CD4-positive, alpha-beta T cell treated with Interleukin-15 for 4 hours (primary cell): ENCODE data around the gene SLC6A13.
"Not testable (repeated sequence)": the region's sequence is repeated elsewhere in the genome, so short reads cannot be mapped to it uniquely, and the experiment has no call there.

Experiments used
- DNase-seq: peaks from one replicate; pipeline ENCODE4 v3.0.0-alpha.2; 2020; ENCODE audit warnings: low spot score

Gene SLC6A13

DNA sequence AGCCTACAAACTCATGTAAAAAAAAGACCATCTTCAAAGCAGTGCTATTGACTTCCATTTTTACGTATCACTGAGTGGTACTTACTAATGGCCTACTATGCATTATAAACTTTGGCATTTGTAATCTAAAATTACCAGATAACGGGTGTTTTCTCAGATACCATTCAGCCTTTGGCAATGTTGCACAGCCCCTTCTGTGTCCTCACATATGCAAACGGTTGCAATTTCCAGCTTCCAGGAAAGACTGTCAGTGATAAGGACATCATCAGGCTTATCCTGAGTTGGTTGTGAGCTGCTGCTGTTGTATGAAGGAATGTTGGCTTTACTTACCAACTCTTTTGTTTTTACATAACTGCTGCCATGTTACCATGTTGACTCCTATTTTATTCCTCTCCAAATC is 1.6 kb upstream of the SLC6A13 start:
- DNase-seq: no peak

DNA sequence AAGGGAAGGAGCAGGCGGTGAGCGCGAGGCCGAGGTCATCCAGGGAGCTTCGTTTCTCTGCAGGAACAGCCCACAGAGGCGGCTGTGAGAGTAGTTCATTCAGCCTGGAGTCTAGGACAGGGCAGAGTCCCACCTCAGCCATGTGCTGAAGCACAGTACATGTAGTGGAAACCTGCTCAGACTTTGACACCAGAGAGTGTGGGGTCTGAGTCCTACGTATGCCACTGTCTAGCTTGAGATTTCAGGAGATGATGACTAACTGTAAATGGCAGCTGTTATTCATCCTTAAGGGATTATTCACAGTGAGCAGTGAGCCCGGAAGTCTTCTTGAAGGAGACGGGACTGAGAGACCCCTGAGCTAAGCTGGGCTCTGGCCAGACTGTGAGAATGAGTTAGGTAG is 938 bp upstream of the SLC6A13 start:
- no peak for DNase-seq

DNA sequence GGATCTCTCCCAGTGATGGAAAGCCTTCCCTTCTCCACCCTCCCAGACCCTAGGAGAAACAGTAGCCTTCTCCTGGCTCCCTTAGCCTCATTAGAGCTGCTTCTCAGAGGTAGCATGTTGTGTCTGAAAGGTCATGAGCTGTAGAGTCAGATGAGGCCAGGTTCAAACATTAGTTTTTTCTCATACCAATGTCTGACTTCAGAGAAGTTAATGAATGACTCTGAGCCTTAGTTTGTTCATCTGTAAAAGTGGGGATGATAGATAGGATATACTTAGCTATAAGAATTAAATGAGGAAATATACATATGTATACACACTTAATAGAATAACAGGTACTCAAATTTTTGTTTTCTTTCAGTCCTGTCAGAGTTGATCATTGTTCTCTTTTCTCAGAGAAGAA is 523 bp downstream of the SLC6A13 start:
- no peak for DNase-seq

DNA sequence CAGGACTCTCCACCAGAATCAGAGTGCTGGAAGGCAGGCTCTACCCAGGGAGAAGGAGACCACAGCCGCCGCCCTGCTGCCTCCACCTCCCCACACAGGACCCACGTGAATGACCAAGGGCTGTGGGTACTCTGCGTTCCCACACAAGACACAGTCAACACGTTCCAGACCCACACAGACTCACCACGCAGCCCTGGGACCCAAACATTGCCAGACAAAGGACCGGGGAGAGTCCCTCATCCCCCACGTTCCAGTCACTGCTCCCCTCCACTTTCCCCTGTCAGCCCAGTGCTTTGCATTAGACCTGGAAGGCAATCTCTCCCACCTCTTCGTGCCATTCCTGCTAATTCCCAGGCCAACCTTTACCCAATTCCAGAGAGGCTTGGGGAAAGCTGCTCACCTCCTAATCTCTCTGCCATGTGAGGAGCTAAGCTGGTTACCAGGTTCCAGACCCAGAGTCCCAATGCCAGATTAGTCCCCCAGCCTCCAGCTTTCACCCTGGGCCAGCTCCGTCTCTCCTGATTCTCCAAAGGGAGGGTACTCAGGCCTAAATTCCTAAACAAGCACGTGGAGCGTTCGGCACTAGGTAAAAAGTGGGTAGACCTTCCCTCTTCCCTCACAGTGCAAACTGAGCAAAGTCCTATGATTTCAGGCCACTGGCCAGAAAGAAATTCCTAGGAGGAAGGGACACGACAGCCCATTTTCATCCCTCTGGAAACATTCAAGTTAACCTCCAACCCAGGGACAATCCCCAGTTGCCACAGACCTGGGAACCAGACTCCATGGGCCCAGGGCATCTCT is 4.9 kb downstream of the SLC6A13 start:
- DNase-seq: no peak

DNA sequence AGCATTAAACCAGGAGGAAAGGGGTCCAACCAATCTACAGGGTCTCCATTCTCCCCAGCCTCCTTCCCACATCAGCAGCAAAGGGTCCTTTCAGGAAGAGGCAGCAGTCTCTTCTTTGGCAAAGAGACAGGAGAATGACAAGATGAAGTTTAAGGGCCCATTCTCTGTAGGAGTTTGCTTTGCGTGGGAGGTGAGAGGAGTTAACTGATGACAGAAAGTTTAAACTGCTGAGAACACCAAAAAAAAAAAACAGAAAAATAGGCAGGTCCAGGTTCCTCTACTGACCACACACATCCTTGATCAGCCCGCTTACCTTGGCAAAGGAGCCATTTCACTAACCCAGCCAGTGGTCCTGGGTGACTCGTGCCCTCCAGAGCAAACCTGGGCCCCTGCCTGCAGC is 5.7 kb downstream of the SLC6A13 start:
- no peak for DNase-seq

DNA sequence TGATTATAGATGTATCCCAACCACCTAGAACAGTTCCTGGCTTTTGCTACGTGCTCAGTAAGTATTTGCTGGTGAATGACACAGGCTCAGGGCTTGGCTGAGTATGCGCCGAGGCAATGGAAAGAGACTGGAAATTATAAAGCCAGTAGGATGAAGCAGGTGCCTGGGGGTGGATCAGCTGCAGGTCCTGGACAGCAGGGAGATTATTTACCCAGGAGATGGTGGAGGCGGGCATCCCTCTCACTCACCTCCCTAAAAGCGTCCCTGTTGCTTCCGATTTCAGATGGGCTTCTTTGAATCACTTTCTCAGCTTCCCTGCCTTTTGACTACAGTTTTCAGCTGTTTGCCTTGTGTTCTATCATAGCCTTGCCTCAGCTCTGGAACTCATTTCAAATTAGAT is 6.4 kb downstream of the SLC6A13 start:
- DNase-seq: no peak

DNA sequence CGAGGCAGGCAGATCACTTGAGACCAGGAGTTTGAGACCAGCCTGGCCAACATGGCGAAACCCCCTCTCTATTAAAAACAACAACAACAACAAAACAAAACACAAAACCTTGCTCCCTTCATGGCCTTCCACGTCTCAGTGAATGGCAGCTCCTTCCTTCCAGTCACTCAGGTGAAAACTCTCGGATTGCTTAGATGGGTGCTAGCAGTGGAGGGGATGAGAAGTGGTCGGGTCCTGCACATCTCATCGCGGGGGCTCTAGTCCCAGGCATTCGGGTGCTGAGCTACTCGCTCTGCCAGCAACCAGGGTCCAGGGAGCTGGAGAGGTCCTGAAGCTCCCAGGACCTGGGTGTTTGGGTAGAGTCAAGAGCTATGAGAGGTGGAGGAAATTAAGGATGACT is 7.7 kb downstream of the SLC6A13 start:
- no peak for DNase-seq

DNA sequence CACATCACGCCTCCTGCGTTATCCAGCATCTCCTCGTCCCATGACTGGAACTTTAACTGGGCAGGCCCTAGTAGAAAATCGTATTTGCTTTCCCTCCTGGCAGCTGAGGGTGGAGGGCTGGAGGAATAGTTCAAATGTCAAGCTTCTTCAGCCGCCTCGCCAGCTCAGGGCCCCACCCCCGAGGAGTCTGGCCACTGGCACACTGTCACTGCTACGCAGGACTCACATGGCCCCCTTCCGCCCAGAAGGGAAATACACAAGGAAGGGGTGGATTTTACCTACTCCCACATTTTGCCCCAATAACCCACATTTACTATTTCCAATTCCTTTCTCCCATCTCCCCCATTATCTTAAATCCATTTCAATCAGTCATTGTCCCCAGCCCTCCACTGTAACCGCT is 8.6 kb downstream of the SLC6A13 start:
- DNase-seq: no peak

DNA sequence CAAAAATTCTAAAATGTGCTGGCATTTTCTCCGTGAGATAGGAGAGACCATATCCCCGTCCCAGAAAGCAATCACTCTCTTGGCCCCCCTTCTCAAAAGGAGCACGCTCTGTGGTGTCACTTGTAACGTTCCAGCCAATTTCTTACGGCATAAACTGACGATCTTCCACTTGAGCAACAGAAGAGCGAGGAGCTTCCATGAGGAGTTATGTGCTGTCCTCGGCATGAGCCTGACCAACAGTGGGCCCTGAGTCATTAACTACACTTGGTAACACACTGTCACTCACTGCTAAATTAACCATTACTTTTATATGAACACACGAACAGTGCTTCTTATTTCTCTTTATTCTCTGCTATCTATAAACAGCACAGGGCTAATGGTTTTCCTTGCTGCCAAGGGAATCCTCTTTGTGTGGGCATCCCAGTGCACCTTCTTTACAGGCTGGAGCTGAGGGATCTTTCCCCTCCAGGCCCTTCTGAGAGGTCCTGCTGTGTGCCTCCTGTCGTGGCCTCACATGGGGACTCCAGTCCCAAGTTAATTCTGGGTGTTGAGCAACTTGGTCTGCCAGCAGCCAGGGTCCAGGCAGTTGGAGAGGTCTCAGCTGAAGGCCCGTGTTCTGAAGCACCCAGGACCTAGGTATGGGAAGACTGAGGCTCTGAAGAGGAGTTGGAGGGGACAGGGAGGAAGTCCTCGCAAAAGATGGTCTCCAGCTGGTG is 9.4 kb downstream of the SLC6A13 start:
- DNase-seq: no peak

DNA sequence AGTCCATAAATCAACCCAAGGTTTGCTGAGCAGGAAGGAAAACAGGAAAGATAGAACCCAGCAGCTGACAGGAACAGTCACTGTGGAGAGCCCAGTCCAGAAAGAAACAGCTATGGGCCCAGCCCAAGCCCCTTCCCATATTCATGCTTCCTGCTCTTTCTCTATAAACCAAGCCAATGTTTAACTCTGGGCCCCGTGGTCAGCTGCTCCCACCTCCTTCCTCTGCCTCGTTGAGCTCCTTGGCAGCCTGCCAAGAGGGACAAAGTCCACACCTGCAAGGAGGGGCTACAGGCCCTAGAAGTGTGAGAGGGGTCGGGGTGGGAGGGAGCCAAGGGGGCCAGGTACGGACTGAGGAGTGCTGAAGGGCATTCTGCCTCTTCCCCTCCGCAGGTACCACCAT is 10.0 kb downstream of the SLC6A13 start:
- DNase-seq: no peak

DNA sequence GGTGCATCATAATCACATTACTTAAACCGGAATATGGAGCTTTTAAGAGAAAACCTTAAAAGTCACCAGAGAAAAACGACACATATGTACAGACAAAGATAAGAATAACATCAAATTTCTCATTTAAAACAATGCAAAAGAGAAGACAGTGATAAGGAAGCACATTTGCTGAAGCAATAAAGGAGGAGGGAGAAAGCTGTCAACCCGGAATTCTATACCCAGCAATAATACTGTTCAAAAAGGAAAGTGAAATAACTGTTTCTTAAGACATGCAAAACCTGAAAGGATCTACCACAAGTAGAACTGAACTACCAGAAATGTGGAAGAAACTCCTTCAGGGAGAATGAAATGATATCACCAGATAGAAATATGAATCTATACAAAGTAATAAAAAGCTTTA is 15.4 kb downstream of the SLC6A13 start:
- DNase-seq: no peak

DNA sequence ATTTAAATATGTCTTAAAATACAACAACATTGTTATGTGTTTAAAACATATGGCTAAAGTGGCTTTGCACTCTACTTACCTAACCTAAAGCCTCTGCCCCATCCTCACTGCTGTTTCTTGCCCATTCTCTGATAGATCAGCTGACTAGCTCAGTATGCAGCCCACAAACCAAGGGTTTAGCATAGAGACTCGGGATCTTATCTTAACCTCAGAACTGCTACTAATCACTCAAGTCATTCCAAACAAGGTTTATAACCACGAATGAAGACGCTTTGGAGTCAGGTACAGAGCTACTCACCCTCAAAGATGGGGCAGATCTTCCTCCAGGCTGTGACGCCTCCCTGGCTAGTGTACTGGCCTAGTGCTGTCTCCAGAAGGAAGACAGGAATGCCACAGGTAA is 19.3 kb downstream of the SLC6A13 start:
- no peak for DNase-seq

DNA sequence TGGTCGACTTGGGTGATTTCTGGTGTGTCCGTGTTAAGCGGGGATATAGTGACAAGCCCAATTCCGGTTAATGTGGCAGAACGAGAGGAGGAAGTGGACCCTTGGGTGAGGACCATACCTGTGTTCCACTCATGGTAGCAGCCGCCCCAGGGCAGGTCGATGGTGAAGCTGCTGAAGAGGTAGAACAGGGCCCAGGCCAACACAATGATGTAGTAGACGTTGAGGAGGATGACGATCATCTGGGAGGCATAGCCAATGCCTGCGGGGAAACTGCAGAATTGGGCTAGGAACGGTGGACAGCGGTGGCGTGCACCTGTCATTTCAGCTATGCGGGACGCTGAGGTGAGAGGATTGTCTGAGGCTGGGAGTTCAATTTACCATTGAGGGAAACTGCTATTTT is 20.1 kb downstream of the SLC6A13 start:
- no peak for DNase-seq

DNA sequence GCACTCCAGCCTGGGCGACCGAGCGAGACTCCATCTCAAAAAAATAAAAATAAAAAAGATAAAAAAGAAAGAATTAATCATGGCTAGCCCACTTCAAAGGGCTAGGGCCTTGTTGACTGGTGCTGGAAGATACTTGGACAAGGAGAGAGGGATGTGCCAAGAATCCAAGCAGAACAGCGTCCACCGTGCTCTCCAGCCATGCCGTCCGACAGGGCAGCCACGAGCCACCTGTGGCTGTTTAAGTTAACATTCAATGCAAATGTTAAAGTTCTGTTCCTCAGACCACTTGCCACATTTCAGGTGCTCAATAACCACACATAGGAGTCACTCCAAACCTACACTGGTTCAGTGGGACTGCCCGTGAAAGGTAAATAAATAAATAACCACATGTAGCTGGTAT is 21.4 kb downstream of the SLC6A13 start:
- DNase-seq: no peak

DNA sequence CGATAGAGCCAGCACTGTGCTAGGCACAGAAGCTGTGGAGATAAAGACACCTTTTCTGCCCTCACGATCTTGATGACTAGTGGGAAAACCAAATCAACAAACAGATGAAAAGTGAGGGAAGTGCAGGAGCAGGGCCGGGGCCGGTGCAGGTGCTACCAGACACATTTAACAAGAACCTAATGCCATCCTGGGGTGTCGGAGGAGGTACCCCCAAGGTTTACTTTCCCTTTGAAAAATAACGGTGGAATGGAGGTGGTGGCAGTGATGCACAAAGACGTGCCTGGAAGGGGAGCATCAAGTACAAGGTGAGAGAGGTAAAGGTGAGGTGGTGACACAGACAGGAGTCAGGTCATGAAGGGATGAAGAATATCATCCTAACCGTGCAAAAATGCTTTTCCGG is 22.1 kb downstream of the SLC6A13 start:
- DNase-seq: no peak

DNA sequence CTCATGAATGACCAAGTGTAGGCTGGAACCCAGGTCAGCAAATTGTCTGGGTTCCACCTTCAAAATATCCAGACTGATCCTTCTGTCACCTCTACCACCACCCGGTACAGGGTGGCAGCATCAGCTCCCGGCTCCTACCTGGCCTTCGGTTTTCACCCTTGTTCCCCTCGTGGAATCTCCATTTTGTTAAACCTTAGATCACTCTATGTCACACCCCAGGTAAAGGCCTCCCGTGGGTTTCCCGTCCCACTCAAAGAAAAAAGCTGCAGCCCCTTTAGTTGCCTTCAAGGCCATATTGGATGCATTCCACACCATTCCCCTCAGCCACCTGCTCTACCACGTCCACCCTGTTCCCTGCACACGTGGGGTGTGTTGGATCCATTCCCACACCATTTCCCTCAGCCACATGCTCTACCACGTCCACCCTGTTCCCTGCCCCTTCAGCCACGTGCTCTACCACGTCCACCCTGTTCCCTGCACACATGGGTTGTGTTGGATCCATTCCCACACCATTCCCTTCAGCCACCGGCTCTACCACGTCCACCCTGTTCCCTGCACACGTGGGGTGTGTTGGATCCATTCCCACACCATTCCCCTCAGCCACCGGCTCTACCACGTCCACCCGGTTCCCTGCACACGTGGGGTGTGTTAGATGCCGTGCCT is 23.8 kb downstream of the SLC6A13 start:
- no peak for DNase-seq

DNA sequence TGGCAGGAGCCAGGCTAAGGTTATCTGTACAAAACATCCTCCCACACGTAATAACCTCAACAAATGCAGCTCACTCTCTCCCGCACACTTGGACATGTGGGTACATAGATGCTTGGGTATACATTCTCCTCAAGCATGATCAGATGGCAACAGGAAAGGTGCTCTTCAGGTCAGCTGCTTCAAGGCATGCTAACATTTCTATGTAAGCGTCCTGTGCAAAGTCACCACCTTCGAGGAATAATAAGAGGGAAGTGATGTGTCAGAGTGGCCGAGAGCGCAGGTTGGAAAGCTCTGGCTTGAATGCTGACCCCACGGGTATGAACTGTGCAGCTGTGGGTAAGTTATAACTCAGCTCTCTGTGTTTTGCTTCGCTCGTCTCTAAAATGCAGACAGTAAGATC is 24.5 kb downstream of the SLC6A13 start:
- no peak for DNase-seq

DNA sequence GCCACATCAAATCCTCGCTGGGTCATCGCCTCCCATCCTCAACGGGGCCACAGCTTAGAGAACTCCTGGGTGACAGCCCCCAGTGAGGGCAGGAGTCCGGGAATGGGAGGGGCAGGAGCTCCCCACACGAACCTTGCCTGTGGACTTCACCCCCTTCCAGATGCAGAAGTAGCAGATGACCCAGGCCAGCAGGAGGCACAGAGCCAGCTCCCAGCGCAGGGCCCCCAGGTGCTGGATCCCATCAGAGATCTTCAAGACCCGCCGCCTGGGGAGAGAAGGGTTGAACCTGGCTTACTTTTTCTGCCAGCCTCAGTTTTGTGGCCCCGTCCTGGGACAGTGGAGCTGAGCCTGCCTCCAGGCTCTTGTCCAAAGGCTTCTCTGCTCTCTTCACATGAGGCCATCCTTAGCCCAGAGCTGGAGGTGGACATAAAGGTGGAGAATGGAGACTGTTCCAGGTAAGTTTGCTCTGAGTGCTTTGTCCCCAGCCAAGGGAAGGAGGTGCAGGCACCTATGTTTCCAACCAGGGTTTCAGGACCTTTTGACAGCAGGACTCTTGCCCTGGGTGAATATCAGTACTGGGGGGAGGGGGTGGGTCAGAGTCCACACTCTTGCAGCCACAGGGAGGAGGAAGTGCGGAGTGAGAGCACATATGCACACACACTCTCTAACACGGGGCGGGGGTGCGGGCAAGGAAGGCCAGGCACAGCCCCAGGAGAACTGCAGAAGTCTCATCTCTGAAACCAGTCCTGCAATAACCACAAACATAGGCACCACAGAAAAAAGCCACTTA is 25.4 kb downstream of the SLC6A13 start:
- no peak for DNase-seq

DNA sequence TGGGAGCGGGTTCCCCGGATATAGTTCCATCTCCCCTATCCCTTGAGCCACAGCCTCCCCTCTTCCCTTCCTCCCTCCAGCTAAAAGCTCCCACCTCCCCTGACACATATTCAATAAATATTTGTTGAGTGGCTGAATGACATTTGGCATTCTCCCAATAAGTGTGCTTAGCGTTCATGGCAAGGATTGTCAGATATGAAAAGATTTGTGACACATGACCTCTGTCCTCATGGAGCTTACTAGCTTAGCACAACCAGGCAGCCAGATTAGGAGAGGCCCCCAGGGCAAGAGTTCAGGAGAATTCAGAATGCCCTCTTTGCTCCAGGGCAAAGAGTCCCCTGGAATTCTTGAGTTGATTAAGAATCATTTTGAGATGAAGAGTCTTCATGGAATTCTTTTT is 26.2 kb downstream of the SLC6A13 start:
- no peak for DNase-seq

DNA sequence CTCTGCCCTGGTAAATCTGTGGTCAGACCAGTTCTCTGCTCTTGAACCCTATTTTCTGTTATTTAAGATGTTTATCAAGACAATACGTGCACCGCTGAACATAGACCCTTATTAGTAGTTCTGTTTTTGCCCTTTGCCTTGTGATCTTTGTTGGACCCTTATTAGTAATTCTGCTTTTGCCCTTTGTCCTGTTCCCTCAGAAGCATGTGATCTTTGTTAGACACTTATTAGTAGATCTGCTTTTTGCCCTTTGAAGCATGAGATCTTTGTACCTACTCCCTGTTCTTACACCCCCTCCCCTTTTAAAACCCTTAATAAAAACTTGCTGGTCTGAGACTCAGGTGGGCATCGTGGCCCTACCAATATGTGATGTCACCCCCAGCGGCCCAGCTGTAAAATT is 26.7 kb downstream of the SLC6A13 start:
- not testable (repeated sequence) for DNase-seq

DNA sequence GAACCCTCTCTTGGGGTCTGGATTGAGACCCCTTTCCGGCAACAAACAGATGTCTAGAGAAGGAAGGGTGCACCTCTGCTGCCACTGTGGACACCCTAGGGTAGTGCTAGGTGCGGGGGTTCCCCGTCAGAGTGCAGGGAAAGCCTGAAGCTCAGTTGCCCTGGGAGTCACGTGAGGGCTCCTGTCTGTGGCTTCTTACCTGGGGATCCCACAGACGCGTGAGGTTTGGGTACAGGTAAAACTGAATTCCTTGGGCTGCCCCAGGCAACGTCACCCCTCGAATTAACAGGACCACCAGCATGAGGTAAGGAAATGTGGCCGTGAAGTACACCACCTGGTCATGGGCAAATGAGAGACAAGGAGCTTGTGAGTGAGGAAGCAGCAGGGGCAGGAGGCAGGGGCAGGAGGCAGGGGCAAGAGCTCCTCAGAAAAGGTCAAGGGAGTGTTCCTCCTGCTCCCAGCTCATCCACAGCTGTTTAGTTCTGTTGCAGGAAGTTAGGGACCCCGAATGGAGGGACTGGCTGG is 27.7 kb downstream of the SLC6A13 start:
- no peak for DNase-seq

DNA sequence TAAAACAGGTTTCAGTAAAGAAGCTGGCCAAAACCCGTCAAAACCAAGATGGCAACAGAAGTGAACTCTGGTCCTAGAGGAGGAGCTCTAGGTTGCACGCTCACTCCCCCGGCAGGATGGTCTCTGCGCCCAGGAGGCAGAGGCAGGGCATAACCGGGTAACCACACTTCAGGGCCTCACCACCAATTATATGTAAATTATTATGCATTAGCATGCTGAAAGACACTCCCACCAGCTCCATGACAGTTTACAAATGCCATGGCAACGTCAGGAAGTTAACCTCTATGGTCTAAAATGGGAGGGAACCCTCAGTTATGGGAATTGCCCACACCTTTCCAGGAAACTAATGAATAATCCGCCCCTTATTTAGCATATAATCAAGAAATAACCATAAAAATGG is 28.6 kb downstream of the SLC6A13 start:
- DNase-seq: no peak
